GM12878 (cell line): Measurements from ENCODE around the gene IKZF1. TPM values are rescaled to one million over a fixed set of nuclear protein-coding genes. Genes with fewer than 3 reads are reported as not detected.

ENCODE experiments used
- ATAC-seq: fragments of 200-7000 bp; cut with Tn5 transposase; 3 replicates; pipeline ENCODE4 v1.9.1; 2020; ENCODE audit warnings: mild to moderate bottlenecking, moderate library complexity
- BruUV-seq: library from RNA; stranded (reverse); fragments of 400-500 nt; replicated peaks from 2 replicates; lab custom pipeline; 2021; lab: Mats Ljungman, UMichigan
- CTCF ChIA-PET: fragments of 300-600 bp; sonication (Branson Sonifier 250); formaldehyde crosslinking; extraction: SDS; loops from one replicate; lab custom pipeline; 2021; ENCODE audit warnings: inconsistent platforms; lab: Yijun Ruan, JAX
- POLR2A ChIA-PET: fragments of 350-600 bp; formaldehyde crosslinking; extraction: SDS; loops from one replicate; lab custom pipeline; 2021; ENCODE audit warnings: inconsistent platforms; lab: Charles Lee
- RAD21 ChIA-PET: fragments of 300-600 bp; sonication (Branson Sonifier 250); formaldehyde crosslinking; loops from one replicate; lab custom pipeline; 2023; ENCODE audit warnings: antibody characterized with exemption; ENCODE audit not compliant: unreplicated experiment; lab: Charles Lee
- SMC1A ChIA-PET: fragments of 300-600 bp; sonication (Branson Sonifier 250); formaldehyde crosslinking; loops from one replicate; lab custom pipeline; 2023; ENCODE audit not compliant: unreplicated experiment, uncharacterized antibody; lab: Charles Lee
- DNase-seq: peaks from one replicate; pipeline ENCODE4 v3.0.0-alpha.2; 2011; ENCODE audit warnings: low read depth, low spot score
- FAIRE-seq: peaks from 3 replicates; lab custom pipeline; 2011; peaks lifted over from hg19 to GRCh38; lab: Jason Lieb, UNC
- H2AFZ ChIP-seq: 2 replicates; pipeline ENCODE4 v1.6.0; 2011; ENCODE audit warnings: low read depth, low read length, control low read depth; ENCODE audit not compliant: control insufficient read depth
- H3K27ac ChIP-seq: 2 replicates; pipeline ENCODE4 v1.5.1; 2011; ENCODE audit warnings: control low read depth; ENCODE audit not compliant: control insufficient read depth, insufficient read depth
- H3K27me3 ChIP-seq, 2 experiments: replicated peaks in 1 of 2; 2 replicates each; pipeline versions ENCODE4 v1.6.0 to v1.6.1; 2011; ENCODE audit warnings: low read length in 1 of 2; ENCODE audit not compliant: control insufficient read depth in 2 of 2, insufficient read depth in 2 of 2
- H3K36me3 ChIP-seq, 2 experiments: 2 replicates each; pipeline ENCODE4 v1.5.1; 2011; ENCODE audit warnings: low read length in 1 of 2; ENCODE audit not compliant: control insufficient read depth in 2 of 2, insufficient read depth in 2 of 2
- H3K4me1 ChIP-seq: 2 replicates; pipeline ENCODE4 v1.6.1; 2011; ENCODE audit warnings: mild to moderate bottlenecking, low read length, moderate library complexity, mixed read lengths; ENCODE audit not compliant: control insufficient read depth, insufficient read depth
- H3K4me2 ChIP-seq: 2 replicates; pipeline ENCODE4 v1.6.0; 2011; ENCODE audit warnings: control low read depth; ENCODE audit not compliant: control insufficient read depth, insufficient read depth
- H3K4me3 ChIP-seq: fragments of 200-600 bp; sonication (generic); 2 replicates; pipeline ENCODE4 v1.5.1; 2016
- H3K79me2 ChIP-seq: 2 replicates; pipeline ENCODE4 v1.6.0; 2011; ENCODE audit warnings: low read length; ENCODE audit not compliant: control insufficient read depth, insufficient read depth
- H3K9ac ChIP-seq: 2 replicates; pipeline ENCODE4 v1.8.0; 2011; ENCODE audit warnings: low read length, control low read depth, mixed read lengths; ENCODE audit not compliant: control insufficient read depth, insufficient read depth
- H3K9me3 ChIP-seq: replicated peaks from 3 replicates; pipeline ENCODE4 v1.5.1; 2011; ENCODE audit warnings: mild to moderate bottlenecking, low read length; ENCODE audit not compliant: control insufficient read depth, insufficient read depth
- H4K20me1 ChIP-seq: 2 replicates; pipeline ENCODE4 v1.6.0; 2011; ENCODE audit not compliant: control insufficient read depth, insufficient read depth
- BHLHE40 ChIP-seq, 2 experiments: fragments of 450-650 bp in 1 of 2; IDR thresholded peaks; 2 replicates each; pipeline ENCODE4 v1.6.1; 2011 to 2017; ENCODE audit warnings: low read depth in 2 of 2, borderline replicate concordance in 1 of 2, improper control_type of control experiment in 1 of 2, low read length in 1 of 2, mild to moderate bottlenecking in 1 of 2
- CREB1 ChIP-seq: IDR thresholded peaks from 2 replicates; pipeline ENCODE4 v1.6.1; 2012; ENCODE audit warnings: low read depth, mild to moderate bottlenecking, inconsistent platforms
- CREM ChIP-seq: IDR thresholded peaks from 2 replicates; pipeline ENCODE4 v1.6.1; 2014; ENCODE audit warnings: antibody characterized with exemption, low read depth
- ETV6 ChIP-seq, 2 experiments: fragments of 450-650 bp in 1 of 2; IDR thresholded peaks in 1 of 2; conservative IDR thresholded peaks in 1 of 2; 2 replicates each; pipeline ENCODE4 v1.6.1; 2014; ENCODE audit warnings: antibody characterized with exemption in 1 of 2, borderline replicate concordance in 1 of 2, low read depth in 1 of 2, mild to moderate bottlenecking in 1 of 2, moderate library complexity in 1 of 2
- FOS ChIP-seq: IDR thresholded peaks from 3 replicates; pipeline ENCODE4 v1.6.1; 2011; ENCODE audit warnings: borderline replicate concordance; ENCODE audit not compliant: insufficient read length; ENCODE audit errors: extremely low read depth
- NBN ChIP-seq: fragments of 450-650 bp; IDR thresholded peaks from 2 replicates; pipeline ENCODE4 v1.6.1; 2016
- NR2C1 ChIP-seq: fragments of 450-650 bp; IDR thresholded peaks from 2 replicates; pipeline ENCODE4 v1.6.1; 2017; ENCODE audit warnings: antibody characterized with exemption, mild to moderate bottlenecking, moderate library complexity
- PAX5 ChIP-seq: IDR thresholded peaks from 2 replicates; pipeline ENCODE4 v1.6.1; 2011; ENCODE audit warnings: low read depth, low read length, borderline replicate concordance
- RELA ChIP-seq: fragments of 450-650 bp; IDR thresholded peaks from 2 replicates; pipeline ENCODE4 v1.8.0; 2014; ENCODE audit warnings: borderline replicate concordance; ENCODE audit not compliant: partially characterized antibody
- TCF12 ChIP-seq: IDR thresholded peaks from 2 replicates; pipeline ENCODE4 v1.6.1; 2011; ENCODE audit warnings: low read depth, mild to moderate bottlenecking, low read length
- ZNF384 ChIP-seq: IDR thresholded peaks from 2 replicates; pipeline ENCODE4 v1.6.1; 2012; ENCODE audit warnings: low read depth, mild to moderate bottlenecking, low read length, improper control_type of control experiment, borderline replicate concordance
- WGBS: methylation state at CpG from one replicate; pipeline ENCODE4 v1.1.6; 2016; ENCODE audit warnings: low lambda C conversion rate; ENCODE audit not compliant: insufficient replicate concordance, insufficient coverage; ENCODE audit errors: missing lambda C conversion rate; 5-methylcytosine and 5-hydroxymethylcytosine counted together
- in situ Hi-C: fragments of 300-500 bp; cut with MboI; formaldehyde crosslinking; loops from 9 replicates; pipeline ENCODE4 v1.14.3; 2018; ENCODE audit warnings: mixed read lengths
- intact Hi-C: fragments of 100-400 bp; cut with micrococcal nuclease; formaldehyde crosslinking; loops from one replicate; pipeline ENCODE4 v1.14.2; 2022; ENCODE audit not compliant: unreplicated experiment
- polyA plus RNA-seq, 11 experiments: library from polyadenylated mRNA; depleted of rRNA in 4 of 11; unstranded in 6 of 11; stranded (reverse) in 5 of 11; fragments of >200 nt; fragmentation: Nextera tagmentation in 4 of 11; fragmentation: Illumina TruSeq in 1 of 11; extraction: Ambion mirVana in 4 of 11; extraction: Trizol in 1 of 11; gene quantifications; 1 replicate in 1 of 11; 2 replicates in 10 of 11; pipeline versions ENCODE4 v1.2.1 to v1.2.3, GENCODE V29; 2011 to 2016; ENCODE audit warnings: inconsistent platforms in 2 of 11, missing spikeins in 2 of 11, low read depth in 1 of 11
- total RNA-seq, 4 experiments: library from RNA; depleted of rRNA in 3 of 4; stranded (reverse); fragments of >200 nt in 3 of 4; fragmentation: Illumina TruSeq in 1 of 4; extraction: Trizol in 1 of 4; gene quantifications; 2 replicates each; pipeline versions ENCODE4 v1.2.1 to v1.2.3, GENCODE V29; 2013 to 2021
- TF ChIP-seq, protein P1 (sequence below), 3 experiments: IDR thresholded peaks in 2 of 3; conservative IDR thresholded peaks in 1 of 3; 2 replicates each; pipeline ENCODE4 v1.5.1; 2011; ENCODE audit warnings: low read depth in 3 of 3, low read length in 3 of 3, mild to moderate bottlenecking in 3 of 3, control low read depth in 2 of 3, moderate library complexity in 2 of 3, inconsistent platforms in 1 of 3, mixed read lengths in 1 of 3; ENCODE audit not compliant: control insufficient read depth in 2 of 3, insufficient read depth in 1 of 3; ENCODE audit errors: extremely low read depth in 1 of 3

The IKZF1 gene
- total and polyA plus RNA-seq, 10 of the 15 experiments (the other 5 are each of a cell fraction or from before 2014, with no cell fraction given): 27.2 to 125 (median 71.6) TPM

GRCh38 chr7:50335795-50336754 is 31.6 kb downstream of the IKZF1 start (continued):
- TF ChIP-seq, protein P1, sequence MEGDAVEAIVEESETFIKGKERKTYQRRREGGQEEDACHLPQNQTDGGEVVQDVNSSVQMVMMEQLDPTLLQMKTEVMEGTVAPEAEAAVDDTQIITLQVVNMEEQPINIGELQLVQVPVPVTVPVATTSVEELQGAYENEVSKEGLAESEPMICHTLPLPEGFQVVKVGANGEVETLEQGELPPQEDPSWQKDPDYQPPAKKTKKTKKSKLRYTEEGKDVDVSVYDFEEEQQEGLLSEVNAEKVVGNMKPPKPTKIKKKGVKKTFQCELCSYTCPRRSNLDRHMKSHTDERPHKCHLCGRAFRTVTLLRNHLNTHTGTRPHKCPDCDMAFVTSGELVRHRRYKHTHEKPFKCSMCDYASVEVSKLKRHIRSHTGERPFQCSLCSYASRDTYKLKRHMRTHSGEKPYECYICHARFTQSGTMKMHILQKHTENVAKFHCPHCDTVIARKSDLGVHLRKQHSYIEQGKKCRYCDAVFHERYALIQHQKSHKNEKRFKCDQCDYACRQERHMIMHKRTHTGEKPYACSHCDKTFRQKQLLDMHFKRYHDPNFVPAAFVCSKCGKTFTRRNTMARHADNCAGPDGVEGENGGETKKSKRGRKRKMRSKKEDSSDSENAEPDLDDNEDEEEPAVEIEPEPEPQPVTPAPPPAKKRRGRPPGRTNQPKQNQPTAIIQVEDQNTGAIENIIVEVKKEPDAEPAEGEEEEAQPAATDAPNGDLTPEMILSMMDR (IDR thresholded peaks at IDR 0.05 in 2 of 3, conservative IDR thresholded peaks at IDR 0.05 in 1 of 3; ENCODE audit: control insufficient read depth in 2 of 3, extremely low read depth in 1 of 3, insufficient read depth in 1 of 3, low read depth in 3 of 3, low read length in 3 of 3): peak; percentile 4 to 30 (median 16); a peak in 3 of 6 replicates
- TF ChIP-seq NBN: 0 out of 2 replicates have a peak, but pooled peaks have one; percentile 5
- no peak for TF ChIP-seq FOS
- TF ChIP-seq TCF12: 0 out of 2 replicates have a peak, but pooled peaks have one; percentile 26

DNA sequence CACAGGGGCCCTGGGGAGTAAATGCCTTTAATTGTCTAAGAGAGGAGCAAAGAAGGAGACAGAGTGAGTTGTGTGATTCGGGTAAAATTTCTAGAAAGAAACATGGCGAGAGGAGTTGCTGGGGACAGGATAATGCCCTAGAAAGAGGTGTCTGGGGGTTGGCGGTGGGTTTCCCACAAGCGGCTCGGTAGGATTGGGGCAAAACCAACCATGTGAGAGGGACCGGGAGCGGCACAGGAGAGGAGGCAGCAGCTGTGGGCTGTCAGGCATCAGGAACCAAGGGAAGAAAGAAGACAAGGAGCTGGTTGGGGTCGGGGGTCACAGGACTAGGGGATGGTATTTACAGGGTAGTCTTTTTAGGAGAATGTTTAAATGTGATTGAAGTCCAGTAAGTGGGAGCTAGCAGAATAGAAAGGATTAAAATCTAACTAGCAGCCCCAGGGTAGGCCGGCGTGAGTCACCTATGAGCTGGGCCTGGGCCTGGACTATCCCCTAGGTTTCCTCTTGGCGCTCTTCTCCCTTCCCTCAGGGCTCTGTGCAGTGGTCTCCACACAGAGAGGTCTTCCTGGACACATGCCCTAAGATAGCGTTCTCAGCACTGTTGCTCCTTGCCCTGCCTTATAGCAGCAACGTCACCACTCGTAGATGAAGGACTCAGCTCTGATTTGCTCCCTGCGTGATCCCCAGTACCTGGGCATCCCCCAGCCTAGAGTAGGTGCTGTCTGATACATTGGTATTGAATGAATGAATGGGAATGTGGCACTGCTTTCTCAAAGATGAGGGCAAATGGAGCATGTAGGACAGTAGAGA is 32.6 kb downstream of the IKZF1 start:
- no TSS peak for BruUV-seq
- ChIA-PET POLR2A (interaction anchor here (0.8 to 2.8 kb wide), 3 partner anchors 15 to 24 kb away, joined by 3 to 10 read pairs (median 4); no protein-coding TSS in a partner anchor), CTCF (interaction anchor here (0.6 to 1.8 kb wide), 5 partner anchors 9 to 222 kb away, joined by 3 to 10 read pairs (median 3); no protein-coding TSS in a partner anchor), RAD21 (interaction anchor here (0.8 to 5.1 kb wide), 11 partner anchors 10 to 194 kb away, joined by 3 to 37 read pairs (median 5); no protein-coding TSS in a partner anchor), SMC1A (interaction anchor here (0.6 to 7.2 kb wide), 15 partner anchors 8 to 193 kb away, joined by 3 to 80 read pairs (median 5); partner anchors contain the start of gene IKZF1)
- peaks cover 75% of the 10 kb centered on the region for H3K4me1 ChIP-seq
- no peaks in the 10 kb centered on the region for H3K27me3 ChIP-seq
- H4K20me1 ChIP-seq: no peaks in the 10 kb centered on the region
- peak overlapping the region; percentile 75 for H3K27ac ChIP-seq
- intact Hi-C loops: no loop called here
- ATAC-seq (no peak), FAIRE-seq (no peak), DNase-seq (no peak)
- no peak overlapping the region; the same call in 1 of the 2 replicates for H3K9ac ChIP-seq
- no peak overlapping the region for H2AFZ ChIP-seq
- H3K79me2 ChIP-seq: peaks cover 58% of the 10 kb centered on the region
- no peaks in the 10 kb centered on the region for H3K9me3 ChIP-seq
- WGBS: 37% methylated on average over 15 of the region's 15 CpGs
- H3K4me2 ChIP-seq: peak overlapping the region; percentile 56
- peaks cover 0 to 6% of the 10 kb centered on the region in 2 experiments; a peak in 2 of 4 replicates for H3K36me3 ChIP-seq
- H3K4me3 ChIP-seq: no peak overlapping the region
- in situ Hi-C loops: no loop called here
- TF ChIP-seq BHLHE40 (IDR thresholded peaks at IDR 0.05; ENCODE audit: borderline replicate concordance in 1 of 2, low read depth in 2 of 2, low read length in 1 of 2) (no peak), CREM (0 out of 2 replicates have a peak, but pooled peaks have one; percentile 11), ZNF384 (no peak), NR2C1 (no peak), ETV6 (conservative IDR thresholded peaks at IDR 0.05 in 1 of 2, IDR thresholded peaks at IDR 0.05 in 1 of 2; ENCODE audit: borderline replicate concordance in 1 of 2, low read depth in 1 of 2) (0 out of 4 replicates have a peak, but pooled peaks of 1 of the 2 experiments have one; percentile 11), RELA (no peak), CREB1 (no peak), PAX5 (no peak)
